TTC549 (cell line): ENCODE measurements around the gene MTOR.

Source experiments
- FAIRE-seq: peaks from 2 replicates; lab custom pipeline; 2012; peaks lifted over from hg19 to GRCh38; lab: Jason Lieb, UNC

MTOR gene

DNA sequence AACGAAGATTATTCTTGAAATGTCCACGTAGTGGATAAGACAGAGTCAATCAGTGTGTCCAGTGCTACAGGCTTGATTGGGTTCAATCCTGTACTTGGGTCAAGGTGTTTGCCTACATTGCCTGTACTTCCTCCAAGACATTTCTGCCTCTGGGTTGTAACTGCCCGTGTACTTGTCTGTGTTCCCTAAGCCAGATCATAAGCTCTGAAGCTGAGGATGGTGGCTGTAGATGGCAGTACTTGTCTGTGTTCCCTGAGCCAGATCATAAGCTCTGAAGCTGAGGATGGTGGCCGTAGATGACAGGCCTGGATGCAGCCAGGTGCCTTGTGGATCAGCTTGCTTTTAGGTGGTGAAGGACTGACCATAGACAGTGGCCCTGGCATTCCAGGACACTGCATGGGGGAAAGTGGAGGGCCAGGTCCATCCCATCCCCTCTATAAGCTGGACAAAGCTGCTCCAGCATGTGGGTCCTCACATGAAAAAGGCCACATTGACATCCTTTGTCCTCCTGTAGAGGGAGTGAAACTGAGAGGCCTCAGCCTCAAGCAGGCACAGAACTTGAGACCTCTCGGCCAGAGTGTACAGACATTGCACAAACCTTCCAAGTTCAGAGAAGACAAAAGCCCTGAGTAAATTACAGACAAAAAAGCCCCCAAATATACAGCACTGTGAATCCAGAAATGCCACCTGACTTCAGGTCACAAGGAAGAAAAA, 200.5 kb downstream of the MTOR start:
- no peak for FAIRE-seq

GRCh38 chr1:11059968-11060830, 202.2 kb downstream of the MTOR start, which contains the start of gene SRM:
TSS of gene SRM (minus strand) at chr1:11060018. CDS start at chr1:11059943, 75 bp downstream.
- FAIRE-seq: no peak

DNA sequence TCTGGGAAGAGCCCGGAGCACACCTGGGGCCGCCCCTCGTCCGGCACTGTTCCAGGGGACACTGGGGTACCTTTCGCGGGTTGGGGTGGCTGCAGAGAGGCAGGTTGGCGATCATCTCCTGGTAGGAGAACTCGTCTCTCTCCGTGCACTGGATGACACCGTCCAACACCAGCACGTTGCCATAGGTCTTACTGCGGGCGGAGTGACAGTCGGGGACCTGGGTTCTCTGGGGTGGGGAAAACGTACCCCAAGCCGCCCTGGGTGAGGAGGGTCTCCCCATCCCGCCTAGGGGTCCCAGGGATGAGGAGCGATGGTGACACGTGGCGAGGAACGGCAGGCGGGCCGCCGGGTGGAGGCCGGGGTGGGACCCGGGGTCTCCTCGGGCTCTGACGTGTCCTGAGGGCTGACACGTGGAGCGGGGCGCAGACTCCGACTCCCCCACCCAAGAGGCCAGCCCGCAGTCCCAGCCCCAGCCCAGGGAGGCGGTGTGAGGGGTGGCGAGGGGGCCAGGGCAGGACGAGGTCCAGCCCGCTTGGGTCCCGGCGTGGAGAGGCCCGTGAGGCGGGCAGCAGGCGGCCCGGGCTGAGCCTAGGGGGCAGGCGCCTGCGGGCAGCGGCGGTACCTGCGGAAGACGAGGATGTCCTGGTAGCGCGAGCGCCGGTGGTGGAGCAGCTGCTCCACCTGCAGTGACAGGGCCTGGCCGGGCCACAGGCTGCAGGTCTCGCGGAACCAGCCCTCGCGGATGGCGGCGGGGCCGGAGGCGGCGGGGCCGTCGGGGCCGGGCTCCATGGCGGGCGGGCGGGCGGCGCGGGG, 203.0 kb downstream of the MTOR start:
- no peak for FAIRE-seq

DNA sequence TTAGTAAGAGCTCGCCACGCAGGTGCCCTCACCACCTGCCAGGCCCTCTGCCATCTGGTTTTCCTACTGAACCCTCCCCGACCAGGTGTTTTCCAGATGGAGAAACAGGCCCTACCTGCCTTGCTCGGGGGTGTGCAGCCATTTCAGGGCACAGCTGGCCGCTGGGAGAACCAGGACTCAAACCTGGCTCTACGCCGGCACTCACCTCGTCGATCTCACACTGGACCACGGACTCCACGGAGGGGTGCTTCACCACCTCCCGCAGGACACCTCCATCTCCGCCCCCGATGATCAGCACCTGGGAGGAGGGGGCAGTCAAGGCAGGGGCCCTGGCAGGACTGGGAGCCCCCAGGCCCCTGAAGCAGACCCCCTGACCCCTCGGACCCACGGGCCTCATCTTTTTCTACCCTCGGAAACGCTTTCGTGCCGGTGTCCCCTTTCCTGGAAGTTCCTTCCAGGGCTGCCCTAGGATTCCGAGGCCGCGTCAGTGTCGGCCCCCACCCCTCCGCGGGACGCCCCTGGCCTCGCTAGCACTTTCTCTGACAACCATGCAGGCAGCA, 203.7 kb downstream of the MTOR start:
- FAIRE-seq: no peak

DNA sequence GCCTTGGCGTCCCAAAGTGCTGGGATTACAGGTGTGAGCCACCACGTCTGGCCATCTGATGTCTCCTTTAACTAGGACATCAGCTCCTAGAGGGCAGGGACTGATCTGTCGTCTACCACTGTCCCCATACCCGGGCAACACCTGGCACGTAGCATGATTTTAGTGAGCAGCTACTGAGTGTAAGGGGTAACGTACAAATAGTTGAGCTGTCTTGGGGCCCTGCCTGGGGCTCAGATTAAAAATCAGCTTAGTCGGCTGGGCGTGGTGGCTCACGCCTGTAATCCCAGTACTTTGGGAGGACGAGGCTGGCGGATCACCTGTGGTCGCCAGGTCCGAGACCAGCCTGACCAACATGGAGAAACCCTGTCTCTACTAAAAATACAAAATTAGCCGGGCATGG, 204.3 kb downstream of the MTOR start:
- FAIRE-seq: no peak

DNA sequence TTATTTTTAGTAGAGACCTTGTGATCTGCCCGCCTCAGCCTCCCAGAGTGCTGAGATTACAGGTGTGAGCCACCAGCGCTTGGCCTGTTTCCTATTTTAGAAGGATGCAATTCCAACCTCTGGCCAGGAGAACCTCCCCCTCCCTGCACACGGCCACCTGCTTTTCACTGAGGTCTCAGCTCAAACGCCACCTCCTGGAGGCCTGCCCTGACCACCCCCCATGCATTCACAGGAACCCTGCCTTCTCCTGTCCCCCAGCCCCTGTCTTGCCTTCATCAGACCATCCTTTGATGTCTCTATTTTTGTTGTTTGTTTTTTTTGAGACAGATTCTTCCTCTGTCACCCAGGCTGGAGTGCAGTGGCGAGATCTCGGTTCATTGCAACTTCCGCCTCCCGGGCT, 204.9 kb downstream of the MTOR start:
- no peak for FAIRE-seq
